ENCODE data around the gene SBDS. TPM values are rescaled to one million over a fixed set of nuclear protein-coding genes. Genes with fewer than 3 reads are reported as not detected.

Gene SBDS
- total RNA-seq, 1 experiment from 2014 or later, result 37.8 TPM

- no peaks in the 10 kb centered on the region for H3K27me3 ChIP-seq (ENCODE audit: insufficient read depth, low read length)
- H3K14ac ChIP-seq (ENCODE audit: insufficient read depth, low read length), result no peak overlapping the region
- no peak overlapping the region for H2BK5ac ChIP-seq (ENCODE audit: insufficient read length, low read length)
- H3K18ac ChIP-seq (ENCODE audit: insufficient read length, low read depth, low read length), result no peak overlapping the region
- no peak overlapping the region for H4K91ac ChIP-seq (ENCODE audit: insufficient read length, low read depth, low read length)
- no peak overlapping the region for H3K9ac ChIP-seq (ENCODE audit: extremely low read depth, insufficient read length, low read length)
- Mint-ChIP-seq H3K4me3 (no peak overlapping the region), H3K9me3 (no peaks in the 10 kb centered on the region), H3K27me3 (ENCODE audit: low read depth) (no peaks in the 10 kb centered on the region), H3K36me3 (ENCODE audit: insufficient read depth in 1 of 3, low read depth in 3 of 3) (peaks cover 14 to 64% (median 52%) of the 10 kb centered on the region in 3 experiments; a peak in 6 of 7 replicates), H3K4me1 (no peaks in the 10 kb centered on the region), H3K27ac (peak overlapping the region in 2 of 3 experiments; percentile 0 to 1; a peak in 2 of 7 replicates)
- no peak overlapping the region for H2AK5ac ChIP-seq (ENCODE audit: insufficient read length, low read length)
- no peaks in the 10 kb centered on the region for H3K79me2 ChIP-seq (ENCODE audit: insufficient read depth, low read length)
- H2BK12ac ChIP-seq (ENCODE audit: insufficient read length, low read depth, low read length), result no peak overlapping the region
- no peaks in the 10 kb centered on the region for H3K9me3 ChIP-seq (ENCODE audit: control insufficient read depth, low read depth, low read length)
- H3K56ac ChIP-seq (ENCODE audit: insufficient read length, low read depth, low read length), result no peak overlapping the region
- no peak for TF ChIP-seq CTCF (conservative IDR thresholded peaks at IDR 0.05)
- no peak overlapping the region for H2BK20ac ChIP-seq (ENCODE audit: low read depth, low read length, poor library complexity, severe bottlenecking)
- no peaks in the 10 kb centered on the region for H4K20me1 ChIP-seq (ENCODE audit: control insufficient read depth, insufficient read depth, insufficient read length)
- no peak overlapping the region for H2BK15ac ChIP-seq (ENCODE audit: low read depth, low read length)
- H3K23me2 ChIP-seq (ENCODE audit: insufficient read length, low read depth, low read length, poor library complexity, severe bottlenecking), result no peaks in the 10 kb centered on the region
- WGBS (ENCODE audit: extremely low coverage, insufficient read length, low lambda C conversion rate), result no CpG with 5 or more reads among the region's 7 CpGs
- H3K79me1 ChIP-seq (ENCODE audit: insufficient read depth, low read depth, low read length, poor library complexity, severe bottlenecking), result no peaks in the 10 kb centered on the region
- no peak for DNase-seq
- H3K27ac ChIP-seq (ENCODE audit: insufficient read length, low read depth, low read length), result no peak overlapping the region
- H3T11ph ChIP-seq (ENCODE audit: low read length), result no peak overlapping the region
- no peak overlapping the region for H2BK120ac ChIP-seq (ENCODE audit: low read depth, low read length, poor library complexity, severe bottlenecking)
- no peak overlapping the region for H3K4me2 ChIP-seq (ENCODE audit: insufficient read depth, insufficient read length, low read length)
- H2AFZ ChIP-seq (ENCODE audit: low read length), result no peak overlapping the region
- H3K23ac ChIP-seq (ENCODE audit: insufficient read length, low read depth, low read length), result no peak overlapping the region
- no peaks in the 10 kb centered on the region for H3K4me1 ChIP-seq (ENCODE audit: insufficient read depth, low read length)
- no peak overlapping the region for H4K8ac ChIP-seq (replicated peaks; ENCODE audit: insufficient read length, low read depth, low read length)
- H3K4ac ChIP-seq (ENCODE audit: low read depth, low read length), result no peak overlapping the region
- no peak overlapping the region for H4K5ac ChIP-seq (ENCODE audit: insufficient read length, low read depth, low read length)
Measured at GRCh38 chr7:67021260-67021659, 25.9 kb upstream of the SBDS start.

Measured in H9 (cell line).